Duodenal mucosa (tissue), 2 donors: ENCODE results near the gene RSRC1.

Experiments used
- H3K27ac ChIP-seq: one replicate; pipeline ENCODE4 v1.7.0; 2013; ENCODE audit warnings: low read depth, low read length
- H3K27me3 ChIP-seq, 2 donors: one replicate each; pipeline ENCODE4 v1.7.0; 2013; ENCODE audit warnings: low read length in 2 of 2, control low read depth in 1 of 2; ENCODE audit not compliant: insufficient read depth in 2 of 2, control insufficient read depth in 1 of 2
- H3K36me3 ChIP-seq, 2 donors: one replicate each; pipeline ENCODE4 v1.7.0; 2013; ENCODE audit warnings: low read length in 2 of 2, control low read depth in 1 of 2; ENCODE audit not compliant: insufficient read depth in 2 of 2, control insufficient read depth in 1 of 2
- H3K4me1 ChIP-seq, 2 donors: one replicate each; pipeline ENCODE4 v1.7.0; 2013; ENCODE audit warnings: low read length in 2 of 2, control low read depth in 1 of 2; ENCODE audit not compliant: insufficient read depth in 2 of 2, control insufficient read depth in 1 of 2
- H3K4me3 ChIP-seq, 2 donors: one replicate each; pipeline ENCODE4 v1.7.0; 2013; ENCODE audit warnings: low read length in 2 of 2, low read depth in 1 of 2
- H3K9ac ChIP-seq, 2 donors: one replicate each; pipeline ENCODE4 v1.7.0; 2013; ENCODE audit warnings: low read length in 2 of 2, low read depth in 1 of 2
- H3K9me3 ChIP-seq, 2 donors: one replicate each; pipeline ENCODE4 v1.7.0; 2013; ENCODE audit warnings: low read length in 2 of 2, control low read depth in 1 of 2; ENCODE audit not compliant: control insufficient read depth in 1 of 2

RSRC1 gene

DNA sequence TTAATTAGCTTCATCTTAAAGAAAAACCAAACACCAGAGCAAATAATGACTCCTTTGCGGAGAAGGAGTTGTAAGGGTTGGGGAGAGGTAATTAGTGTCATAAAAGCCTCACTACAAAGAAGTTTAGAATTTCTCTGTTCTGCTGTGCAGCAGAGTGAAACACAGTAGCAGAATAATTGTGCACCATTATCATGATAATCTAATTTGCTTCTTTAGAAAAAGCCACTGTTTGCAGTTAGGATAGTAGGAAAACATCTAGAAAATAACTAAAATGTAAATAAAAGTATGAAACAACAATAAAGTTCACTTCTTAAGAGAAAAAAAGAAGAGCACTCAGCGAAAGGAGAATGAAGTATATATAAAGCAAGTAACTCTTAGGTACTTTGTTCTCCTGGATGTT is 9.2 kb upstream of the RSRC1 start:
- Histone ChIP-seq H3K4me1 (peaks cover 21 to 27% of the 10 kb centered on the region in 2 donors), H3K9me3 (no peaks in the 10 kb centered on the region), H3K9ac (no peak overlapping the region), H3K4me3 (no peak overlapping the region), H3K36me3 (no peaks in the 10 kb centered on the region), H3K27me3 (peaks cover 89 to 92% of the 10 kb centered on the region in 2 donors), H3K27ac (no peak overlapping the region)

DNA sequence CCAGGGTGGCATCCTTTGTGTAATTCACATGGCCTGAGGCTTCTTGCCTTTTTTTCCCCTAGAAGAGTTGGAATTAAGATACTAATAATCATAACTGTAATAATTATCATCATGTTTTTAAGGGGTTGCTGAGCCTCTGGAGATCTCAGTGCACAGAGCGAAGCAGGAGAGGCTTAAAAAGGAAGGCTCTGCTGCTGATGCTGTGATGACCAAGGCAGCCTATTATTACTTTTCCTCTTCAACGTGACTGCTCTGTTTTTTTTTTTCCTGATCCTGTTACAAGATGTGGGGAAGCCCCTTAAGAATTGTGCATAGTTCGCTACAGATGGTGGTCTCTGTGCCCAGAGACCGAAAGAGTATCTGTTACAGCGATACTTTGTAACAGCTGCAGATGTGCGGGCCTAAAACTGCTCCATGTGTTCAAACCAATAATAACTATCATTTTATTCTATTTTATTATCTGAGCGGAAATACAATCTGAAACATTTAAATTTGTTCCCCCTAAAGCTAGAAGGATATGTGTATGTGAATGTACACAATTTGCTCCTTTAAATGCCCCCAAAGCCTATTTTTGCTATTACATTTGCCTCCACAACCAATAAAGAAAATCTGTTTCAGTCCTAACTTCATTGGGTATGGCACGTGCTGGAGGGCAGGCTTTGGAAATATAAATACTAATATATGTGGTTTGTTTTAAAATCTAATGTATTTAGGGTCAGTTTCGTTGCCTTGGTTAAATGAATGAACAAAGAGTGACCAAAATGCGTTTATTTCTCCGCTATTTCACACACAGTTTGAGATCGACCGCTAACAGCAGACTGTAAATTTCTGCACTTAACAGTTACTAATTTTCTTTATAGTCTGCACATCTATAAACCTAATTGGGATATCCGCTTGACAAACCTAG is 8.3 kb upstream of the RSRC1 start:
- peaks cover 84 to 91% of the 10 kb centered on the region in 2 donors for H3K27me3 ChIP-seq

DNA sequence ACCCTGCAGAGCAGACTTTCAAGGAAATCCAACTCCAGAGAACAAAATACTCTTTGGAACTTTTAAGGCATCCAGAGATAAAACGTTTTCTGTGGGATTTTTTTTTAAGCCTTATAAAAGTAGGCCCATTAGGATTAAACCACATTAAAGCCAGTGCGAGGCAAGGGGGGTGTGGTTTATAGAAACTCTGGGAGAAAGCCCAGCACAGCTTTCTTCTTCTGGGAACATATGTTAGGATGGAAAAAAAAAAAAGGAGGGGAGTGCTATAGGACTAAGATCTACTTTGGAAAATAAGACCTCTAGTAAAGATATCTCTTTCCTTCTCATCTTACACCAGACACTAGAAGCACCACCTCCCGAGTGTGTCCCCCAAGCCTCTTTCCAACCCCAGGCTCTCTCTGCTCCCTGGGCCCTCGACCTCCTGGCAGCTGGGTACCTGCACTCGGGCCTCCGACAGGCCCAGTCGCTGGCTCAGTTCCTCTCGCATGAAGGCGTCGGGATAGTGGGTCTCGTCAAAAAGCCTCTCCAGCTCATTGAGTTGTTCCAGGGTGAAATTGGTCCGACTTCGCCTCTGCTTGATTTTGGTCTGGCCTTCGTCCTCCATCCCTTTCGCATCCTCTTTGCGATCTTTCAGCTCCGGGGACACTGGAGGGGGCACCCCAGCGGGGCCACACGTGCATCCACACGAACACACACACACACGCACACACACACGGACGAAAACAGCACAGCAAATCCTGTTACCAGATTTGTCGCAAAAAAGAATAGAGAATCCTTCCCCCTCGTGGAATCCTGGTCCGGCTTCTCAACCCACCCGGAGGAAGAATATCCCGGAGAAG is 7.4 kb upstream of the RSRC1 start:
- Histone ChIP-seq H3K27ac (no peak overlapping the region), H3K4me3 (peak overlapping the region in 1 of 2 donors; percentile 54), H3K4me1 (peaks cover 28 to 34% of the 10 kb centered on the region in 2 donors), H3K9me3 (no peaks in the 10 kb centered on the region), H3K36me3 (no peaks in the 10 kb centered on the region), H3K27me3 (peaks cover 86 to 93% of the 10 kb centered on the region in 2 donors), H3K9ac (no peak overlapping the region)

More for the DNA sequence above, 8.3 kb upstream of the RSRC1 start:
- no peak overlapping the region for H3K9ac ChIP-seq
- no peak overlapping the region for H3K27ac ChIP-seq
- H3K4me1 ChIP-seq: peaks cover 21 to 34% of the 10 kb centered on the region in 2 donors
- no peaks in the 10 kb centered on the region for H3K9me3 ChIP-seq
- no peaks in the 10 kb centered on the region for H3K36me3 ChIP-seq
- no peak overlapping the region for H3K4me3 ChIP-seq

DNA sequence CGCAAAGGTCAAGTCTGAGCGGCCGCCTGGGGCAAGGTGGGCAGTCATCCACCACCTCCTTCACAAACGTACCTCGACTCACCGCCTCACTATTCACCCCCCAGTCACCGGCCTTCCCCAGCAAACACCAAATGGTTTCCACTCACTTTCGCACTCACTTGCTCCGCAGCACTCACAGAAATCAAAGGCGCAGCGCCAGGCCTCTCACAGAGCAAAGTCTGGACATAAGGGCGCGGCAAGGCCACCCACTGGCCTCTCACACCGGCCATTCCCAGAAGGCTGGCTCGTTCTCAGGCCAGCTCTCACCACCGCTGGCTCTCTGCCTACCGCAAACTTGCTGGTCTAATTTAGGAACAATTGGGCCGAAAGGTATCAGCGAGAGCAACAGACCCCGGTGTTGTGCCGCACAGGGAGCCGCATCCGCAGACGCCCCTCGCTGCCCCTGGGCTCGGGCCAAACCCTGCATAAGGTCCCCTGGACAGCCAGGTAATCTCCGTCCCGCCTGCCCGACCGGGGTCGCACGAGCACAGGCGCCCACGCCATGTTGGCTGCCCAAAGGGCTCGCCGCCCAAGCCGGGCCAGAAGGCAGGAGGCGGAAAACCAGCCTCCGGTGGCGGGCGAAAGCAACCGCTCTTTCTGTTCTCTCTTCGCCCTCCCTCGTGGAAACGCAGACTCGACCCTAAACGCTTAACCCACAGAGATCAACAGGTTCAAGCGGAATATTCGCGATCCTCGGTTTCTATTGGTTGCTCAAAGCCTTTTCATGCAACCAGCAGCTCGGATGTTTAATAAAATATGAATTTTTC is 6.6 kb upstream of the RSRC1 start:
- peaks cover 87 to 95% of the 10 kb centered on the region in 2 donors for H3K27me3 ChIP-seq
- H3K27ac ChIP-seq: no peak overlapping the region
- H3K4me3 ChIP-seq: peak overlapping the region; percentile 23 to 54
- H3K36me3 ChIP-seq: no peaks in the 10 kb centered on the region
- no peaks in the 10 kb centered on the region for H3K9me3 ChIP-seq
- peaks cover 20 to 31% of the 10 kb centered on the region in 2 donors for H3K4me1 ChIP-seq
- no peak overlapping the region for H3K9ac ChIP-seq

DNA sequence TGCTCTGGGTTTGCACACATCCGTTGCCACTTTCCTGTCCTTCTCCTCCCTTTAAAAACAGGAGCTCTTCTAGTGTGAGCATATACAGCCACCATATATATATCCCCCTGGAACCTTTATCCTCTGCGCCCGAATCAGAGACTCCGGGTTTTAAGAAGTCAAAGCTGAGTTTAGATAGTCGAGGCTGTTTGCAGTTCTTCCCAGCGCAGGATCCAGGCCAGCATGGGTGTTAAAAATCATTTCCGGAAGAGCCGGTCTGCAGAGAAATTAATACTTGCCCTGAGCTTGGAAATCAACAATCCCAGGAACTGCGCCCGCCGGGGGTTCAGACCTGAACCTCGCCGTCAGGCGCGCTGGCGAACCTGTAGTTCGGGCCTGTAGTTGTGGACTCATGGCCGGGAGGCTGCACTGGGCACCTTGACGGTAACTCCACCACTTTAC is 6.0 kb upstream of the RSRC1 start:
- H3K4me1 ChIP-seq: peaks cover 16 to 28% of the 10 kb centered on the region in 2 donors
- H3K9me3 ChIP-seq: no peaks in the 10 kb centered on the region
- H3K9ac ChIP-seq: no peak overlapping the region
- H3K27ac ChIP-seq: no peak overlapping the region
- no peaks in the 10 kb centered on the region for H3K36me3 ChIP-seq
- H3K4me3 ChIP-seq: peak overlapping the region; percentile 23 to 54
- peaks cover 86 to 95% of the 10 kb centered on the region in 2 donors for H3K27me3 ChIP-seq

DNA sequence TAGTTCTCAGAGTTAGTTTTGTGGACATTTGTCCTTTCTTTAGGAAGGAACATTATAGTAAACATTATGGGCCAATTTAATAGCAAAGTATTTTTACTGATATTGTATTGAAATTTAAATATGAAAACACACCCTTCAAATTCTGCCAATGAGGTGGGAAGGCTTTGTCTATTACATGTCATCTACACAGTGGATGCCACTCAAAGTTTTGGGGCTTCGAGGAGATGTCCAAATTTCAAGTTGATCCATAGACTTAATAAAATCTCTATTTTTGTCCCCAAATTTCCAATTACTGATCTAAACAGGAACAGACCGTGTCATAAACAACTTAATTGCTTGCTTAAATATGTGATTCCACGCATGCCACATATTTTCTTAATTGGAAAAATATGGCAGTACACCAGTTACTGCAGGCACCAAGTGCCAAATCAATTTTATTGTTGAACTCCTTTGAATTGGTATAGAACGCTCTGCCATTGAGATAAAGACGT is 5.4 kb upstream of the RSRC1 start:
- Histone ChIP-seq H3K36me3 (no peaks in the 10 kb centered on the region), H3K9me3 (no peaks in the 10 kb centered on the region), H3K27ac (no peak overlapping the region), H3K4me3 (no peak overlapping the region), H3K27me3 (peaks cover 80 to 95% of the 10 kb centered on the region in 2 donors), H3K9ac (no peak overlapping the region), H3K4me1 (peaks cover 16 to 28% of the 10 kb centered on the region in 2 donors)

DNA sequence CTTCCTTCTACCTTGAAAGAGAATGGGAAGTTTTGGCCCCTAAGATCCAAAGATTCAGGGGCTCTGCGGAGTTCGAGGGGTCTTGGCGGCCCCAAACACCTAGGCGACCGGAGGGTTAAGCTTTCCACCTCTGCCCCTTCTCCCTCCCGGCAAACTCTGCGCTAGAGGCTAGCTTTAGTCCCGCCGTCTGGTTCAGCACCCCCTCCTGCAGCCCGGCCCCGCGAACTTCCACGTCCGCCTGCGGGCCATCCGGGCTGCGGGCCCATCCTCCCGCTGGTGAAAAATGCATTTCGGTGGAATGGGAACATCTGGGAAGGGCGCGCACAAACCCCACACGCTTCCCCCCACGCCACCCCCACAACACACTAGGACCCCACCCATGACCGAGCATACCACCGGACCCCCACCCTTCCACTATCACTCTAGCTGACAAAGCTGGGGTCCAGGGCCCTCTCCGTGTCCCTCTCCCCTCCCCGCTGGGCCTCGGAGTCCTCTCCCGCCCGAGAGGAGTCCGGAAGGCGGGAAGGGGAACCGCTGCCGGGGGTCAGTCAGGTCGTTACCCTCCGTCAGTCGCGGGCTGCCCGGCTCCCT is 4.7 kb upstream of the RSRC1 start:
- Histone ChIP-seq H3K4me3 (peak overlapping the region; percentile 38 to 55), H3K9me3 (no peaks in the 10 kb centered on the region), H3K27me3 (peaks cover 74 to 89% of the 10 kb centered on the region in 2 donors), H3K36me3 (no peaks in the 10 kb centered on the region), H3K9ac (no peak overlapping the region), H3K27ac (no peak overlapping the region), H3K4me1 (peaks cover 16 to 28% of the 10 kb centered on the region in 2 donors)

DNA sequence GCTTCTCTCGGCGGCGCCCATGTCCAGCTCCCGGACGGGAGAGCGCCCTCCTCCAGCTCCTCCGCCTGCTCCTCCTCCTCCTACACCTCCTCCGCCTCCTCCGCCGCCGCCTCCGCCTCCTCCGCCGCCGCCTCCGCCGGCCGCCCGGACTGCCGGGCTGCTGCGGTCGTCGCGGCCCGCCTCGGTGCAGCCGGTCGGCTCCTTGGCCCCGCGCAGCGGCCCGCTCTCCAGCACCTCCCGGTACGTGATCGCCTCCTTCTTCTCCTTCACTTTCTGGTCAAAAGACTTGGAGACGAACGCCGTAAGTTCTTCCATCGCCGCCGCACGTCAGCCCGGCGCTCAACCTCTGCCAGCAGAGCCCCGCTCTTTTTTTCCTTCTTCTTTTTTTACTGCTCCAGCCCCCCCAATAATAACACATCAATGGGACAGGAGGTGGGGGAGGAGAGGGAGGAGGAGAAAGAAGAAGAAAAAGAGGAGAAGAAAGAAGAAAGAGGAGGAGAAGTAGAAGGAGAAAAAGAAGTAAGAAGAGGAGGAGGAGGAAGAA is 4.1 kb upstream of the RSRC1 start:
- Histone ChIP-seq H3K9ac (no peak overlapping the region), H3K4me1 (peaks cover 17 to 31% of the 10 kb centered on the region in 2 donors), H3K9me3 (no peaks in the 10 kb centered on the region), H3K27ac (no peak overlapping the region), H3K27me3 (peaks cover 69 to 83% of the 10 kb centered on the region in 2 donors), H3K36me3 (no peaks in the 10 kb centered on the region), H3K4me3 (peak overlapping the region; percentile 38 to 55)
